ACHN (cell line): ENCODE results near the gene SMIM24.

Experiments
- DNase-seq: peaks from one replicate; pipeline ENCODE4 v3.0.0-alpha.2; 2015
- in situ Hi-C: cut with HindIII; loops from 2 replicates; pipeline ENCODE4 v1.10.0; 2017; ENCODE audit warnings: low sequenced_read_pairs, low pct_ligation_motif_present, low pct_unique_long_range_greater_than_20kb

Gene SMIM24

DNA sequence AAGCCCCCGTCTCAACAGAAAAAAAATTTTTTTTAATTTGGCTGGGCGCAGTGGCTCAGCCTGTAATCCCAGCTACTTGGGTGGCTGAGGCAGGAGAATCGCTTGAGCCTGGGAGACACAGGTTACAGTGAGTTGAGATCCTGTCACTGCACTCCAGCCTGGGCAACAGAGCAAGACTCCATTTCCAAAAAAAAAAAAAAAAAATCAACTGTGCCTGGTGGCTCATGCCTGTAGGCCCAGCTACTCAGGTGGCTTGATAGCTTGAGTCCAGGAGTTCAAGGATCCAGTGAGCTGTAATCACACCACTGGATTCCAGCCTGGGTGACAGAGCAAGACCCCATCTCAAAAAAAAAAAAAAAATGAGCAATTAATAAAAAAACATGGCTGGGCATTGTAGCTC lies 21.5 kb upstream of the SMIM24 start:
- in situ Hi-C loops, result no loop called here

GRCh38 chr19:3500429-3501101 lies 20.2 kb upstream of the SMIM24 start, which contains the start of gene DOHH:
TSS of gene DOHH (minus strand) at chr19:3500674. CDS start at chr19:3496814, 3,860 bp downstream.
- in situ Hi-C loops, result no loop called here

More for the DNA sequence above, 21.5 kb upstream of the SMIM24 start:
- DNase-seq, result no peak

GRCh38 chr19:3499738-3500428 lies 19.6 kb upstream of the SMIM24 start:
- in situ Hi-C loops, result no loop called here
- no peak for DNase-seq

More at GRCh38 chr19:3500429-3501101, 20.2 kb upstream of the SMIM24 start, which contains the start of gene DOHH:
- peak; percentile 94 for DNase-seq

GRCh38 chr19:3497757-3498520 lies 17.6 kb upstream of the SMIM24 start:
- DNase-seq, result peak; percentile 54
- in situ Hi-C loops, result no loop called here

DNA sequence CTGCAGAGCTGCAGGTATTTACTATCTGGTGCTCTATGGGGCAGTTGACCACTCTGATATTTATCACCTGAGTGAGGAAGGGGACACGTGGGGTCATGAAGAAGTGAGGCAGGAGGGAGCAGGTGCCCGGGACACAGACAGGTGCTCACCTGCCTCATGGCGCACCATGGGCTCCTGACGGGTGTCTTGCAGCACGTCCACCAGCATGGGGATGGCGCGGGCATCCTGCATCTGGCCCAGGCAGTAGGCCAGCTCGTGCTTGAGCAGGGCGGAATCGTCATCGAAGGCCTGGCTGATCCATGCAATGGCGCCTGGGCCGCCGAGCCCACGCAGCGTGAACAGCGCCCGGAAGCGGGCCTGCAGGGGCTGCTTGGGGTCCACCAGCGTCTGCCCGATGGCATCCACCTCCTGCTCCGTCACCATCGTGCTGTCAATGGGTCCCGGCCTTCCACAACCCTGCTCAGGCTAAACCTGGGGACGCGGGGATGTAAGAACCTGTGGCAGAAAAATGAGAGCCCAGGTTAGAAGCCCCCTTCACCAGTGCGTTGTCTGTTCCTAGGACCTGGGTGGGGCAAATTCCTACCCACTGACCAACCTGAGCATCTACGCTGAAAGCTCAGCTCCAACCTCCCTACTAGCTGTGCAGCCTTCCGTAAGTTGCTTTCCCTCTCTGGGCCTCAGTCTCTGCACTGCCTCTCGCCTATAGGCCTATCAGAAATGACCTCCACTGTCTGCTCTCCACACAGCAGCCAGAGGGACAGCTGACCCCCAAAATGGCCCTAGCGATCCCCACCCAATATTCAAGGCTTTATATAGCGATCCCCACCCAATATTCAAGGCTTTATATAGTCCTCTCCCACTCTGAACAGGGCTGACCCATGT lies 16.3 kb upstream of the SMIM24 start:
- no peak for DNase-seq
- in situ Hi-C loops, result no loop called here

- DNase-seq, result no peak
- in situ Hi-C loops, result no loop called here
Measured at GRCh38 chr19:3494559-3494958, 14.2 kb upstream of the SMIM24 start.

DNA sequence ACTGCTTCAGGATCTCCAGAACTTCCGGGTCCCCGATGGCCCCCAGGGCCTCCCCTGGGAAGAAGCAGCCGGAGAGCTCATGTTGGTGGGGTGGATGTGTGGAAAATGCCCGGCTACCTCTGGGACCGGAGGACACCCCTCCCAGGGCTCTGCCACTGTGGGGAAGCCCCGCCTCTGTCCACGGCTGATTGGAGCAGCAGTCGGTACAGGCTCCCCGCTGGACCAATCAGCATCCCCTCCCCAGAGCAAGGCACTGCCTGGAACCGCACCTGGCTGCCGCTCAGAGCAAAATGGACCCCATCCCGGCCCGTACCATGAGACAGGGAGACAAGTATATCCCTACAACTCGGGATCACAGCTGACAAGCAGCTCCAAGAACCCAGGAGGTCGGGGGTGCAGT lies 13.7 kb upstream of the SMIM24 start:
- in situ Hi-C loops, result no loop called here
- DNase-seq, result no peak

DNA sequence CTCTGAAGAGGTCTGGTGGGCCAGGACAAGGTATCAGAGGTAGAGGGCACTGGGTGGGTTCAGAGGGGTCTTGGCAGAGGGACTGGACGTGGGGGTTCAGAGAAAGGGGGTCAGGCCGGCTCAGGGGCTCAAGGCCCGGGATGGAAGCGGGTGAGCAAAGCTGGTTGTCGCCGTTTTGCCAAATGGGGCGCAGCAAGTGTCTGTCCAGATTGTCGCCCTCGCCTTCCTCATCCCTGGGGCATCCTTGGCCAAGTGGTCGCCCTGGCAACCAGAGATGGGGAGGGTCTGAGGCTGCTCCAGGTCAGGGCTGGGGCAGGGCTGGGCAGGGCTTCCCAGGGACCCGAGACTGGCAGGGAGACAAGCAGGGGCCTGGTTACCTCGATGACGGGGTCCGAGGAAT lies 13.3 kb upstream of the SMIM24 start:
- no peak for DNase-seq
- in situ Hi-C loops, result no loop called here

DNA sequence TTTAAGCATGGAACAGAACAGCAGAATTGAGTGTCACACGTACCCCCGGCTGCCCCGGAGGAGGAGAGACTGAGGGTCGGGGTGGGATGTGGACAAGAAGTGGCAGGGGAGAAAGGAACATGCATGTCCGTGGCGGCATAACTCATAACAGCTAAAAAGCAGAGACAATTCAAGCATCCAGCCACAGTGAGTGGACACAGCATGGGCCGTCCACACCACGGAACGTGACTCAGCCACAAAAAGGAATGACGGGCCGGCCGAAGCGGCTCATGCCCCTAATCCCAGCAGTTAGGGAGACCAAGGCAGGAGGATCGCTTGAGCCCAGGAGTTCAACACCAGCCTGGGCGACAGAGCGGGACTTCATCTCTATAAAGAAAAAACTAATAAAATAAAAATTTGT lies 12.6 kb upstream of the SMIM24 start:
- in situ Hi-C loops, result no loop called here
- DNase-seq, result no peak

DNA sequence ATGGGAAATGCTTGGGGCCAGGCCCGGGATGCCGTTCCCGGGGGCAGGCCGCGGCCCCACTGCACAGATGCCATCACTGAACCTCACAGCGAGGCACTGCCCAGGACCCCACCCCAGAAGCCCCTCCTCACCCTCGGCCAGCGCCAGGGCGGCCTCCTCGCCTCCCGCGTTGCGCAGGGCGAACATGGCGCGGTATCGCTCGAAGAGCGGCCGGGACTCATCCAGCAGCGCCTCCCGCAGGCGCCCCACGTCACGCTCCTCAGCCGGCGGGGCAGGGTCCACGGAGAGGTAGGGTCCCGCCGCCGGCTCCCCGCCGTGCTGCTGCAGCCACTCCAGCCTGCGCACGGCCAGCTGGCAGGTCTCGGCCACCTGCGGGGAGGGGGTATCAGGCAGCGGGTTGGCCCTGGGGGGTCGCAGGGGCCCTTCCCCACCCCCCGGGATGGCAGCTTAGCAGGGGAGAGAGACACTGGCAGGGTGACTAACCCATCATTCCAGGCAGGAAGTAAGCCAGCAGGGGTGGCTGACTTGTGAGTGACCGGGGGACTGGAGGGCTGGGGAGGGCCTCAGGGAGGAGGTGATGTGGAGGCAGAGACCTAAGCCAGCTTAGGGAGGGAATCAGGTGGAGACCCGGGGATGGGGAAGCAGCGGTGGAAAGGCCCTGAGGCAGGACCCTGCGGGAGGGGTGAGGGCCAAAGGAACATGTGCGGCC lies 12.0 kb upstream of the SMIM24 start:
- DNase-seq, result no peak
- in situ Hi-C loops, result no loop called here

- no peak for DNase-seq
- in situ Hi-C loops, result no loop called here
Measured at GRCh38 chr19:3491396-3492119, 11.2 kb upstream of the SMIM24 start.

DNA sequence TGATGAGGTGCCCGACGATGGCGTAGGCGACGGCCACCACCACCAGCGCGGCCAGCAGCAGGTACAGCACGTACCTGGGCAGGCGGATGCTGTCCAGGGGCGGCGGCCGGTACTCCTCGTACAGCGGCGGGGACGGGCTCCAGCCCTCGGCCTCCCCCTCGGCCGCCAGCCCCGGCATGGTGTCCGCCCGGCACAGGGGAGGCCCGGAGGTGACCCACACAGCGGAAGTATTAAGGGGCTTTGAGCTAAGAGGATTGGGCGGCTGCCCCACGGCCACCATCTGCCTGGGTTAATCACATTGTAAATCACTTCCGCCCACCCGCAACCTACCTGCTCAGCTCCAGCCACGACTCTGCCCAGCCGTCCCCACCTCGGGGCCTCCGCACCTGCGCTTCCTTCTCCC lies 2.9 kb upstream of the SMIM24 start, which contains the start of gene SMIM44:
Gene SMIM44, minus strand, starts transcription at position 216 of the 403 bp plus-strand sequence. Its CDS starts 38 bp downstream, at position 178.
- DNase-seq, result no peak
- in situ Hi-C loops, result no loop called here

DNA sequence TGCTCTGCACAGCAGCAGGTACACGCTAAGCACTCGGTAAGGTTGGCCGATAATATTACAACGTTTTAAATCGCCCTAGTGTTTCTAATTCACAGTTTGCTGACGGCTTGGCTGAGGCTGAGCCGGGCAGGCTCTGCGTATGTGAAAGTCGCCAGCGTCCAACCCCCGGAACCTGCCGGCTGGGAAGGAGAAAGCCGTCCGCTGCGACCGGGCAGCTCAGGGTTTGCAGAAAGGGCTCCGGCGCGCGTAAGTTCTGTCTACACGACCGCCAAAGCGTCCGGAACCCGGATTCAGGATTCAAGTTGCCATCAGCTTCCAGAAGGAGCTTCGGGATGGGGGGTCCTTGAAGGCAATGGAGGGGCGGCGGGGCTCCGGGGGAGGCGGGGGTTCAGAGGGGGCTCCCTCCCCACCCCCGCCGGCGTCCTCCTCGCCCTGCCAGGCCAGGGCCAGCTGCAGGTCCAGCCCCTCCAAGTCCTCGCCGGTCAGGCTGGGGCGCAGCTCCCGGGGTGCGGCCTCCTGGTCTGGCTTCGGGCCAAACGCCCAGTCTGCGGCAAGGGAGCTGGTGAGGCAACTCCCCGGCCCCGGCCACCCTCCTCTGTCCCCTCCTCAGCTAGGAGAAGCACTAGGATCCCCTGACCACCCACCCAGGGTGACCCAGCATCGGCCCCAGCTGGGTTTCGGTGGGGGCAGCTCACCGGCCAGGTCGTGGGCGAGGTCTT lies 2.3 kb upstream of the SMIM24 start:
- in situ Hi-C loops, result no loop called here
- DNase-seq, result no peak

DNA sequence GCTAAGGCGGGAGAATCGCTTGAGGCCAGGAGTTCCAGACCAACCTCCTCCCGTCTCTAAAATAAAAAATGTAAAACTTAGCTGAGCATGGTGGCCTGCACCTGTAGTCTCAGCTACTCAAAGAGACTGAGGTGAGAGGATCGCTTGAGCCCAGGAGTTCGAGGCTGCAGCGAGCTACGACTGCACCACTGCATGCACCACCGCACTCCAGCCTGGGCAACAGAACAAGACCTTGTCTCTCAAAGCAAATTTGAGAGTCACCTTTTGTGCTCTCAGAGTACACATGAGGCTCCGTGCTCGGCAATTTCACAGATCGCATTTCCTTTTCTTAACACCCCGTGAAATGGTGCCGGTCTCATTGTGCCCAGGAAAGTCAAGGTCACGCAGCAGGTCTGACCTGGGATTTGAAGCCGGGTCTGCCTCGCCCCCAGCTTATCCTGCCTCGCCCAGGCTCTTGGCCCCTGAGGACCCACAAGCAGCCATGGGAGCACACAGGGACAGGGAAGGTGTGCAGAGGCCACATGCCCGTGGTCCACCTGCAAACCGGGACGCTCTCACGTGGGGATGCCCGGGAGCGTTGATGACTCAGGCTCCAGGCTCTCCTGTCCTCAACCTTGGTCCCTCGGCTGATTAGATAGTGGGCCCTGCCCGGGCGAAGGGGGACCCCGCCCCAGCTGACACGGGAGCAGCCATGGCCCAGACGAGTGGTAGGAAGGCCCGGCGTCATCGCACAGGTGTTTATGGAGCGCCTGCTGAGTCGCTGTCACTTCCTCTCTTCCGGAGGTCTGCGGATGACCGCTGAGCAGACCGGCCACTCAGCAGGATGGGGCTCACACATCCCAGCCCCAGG lies 1.1 kb upstream of the SMIM24 start:
- in situ Hi-C loops, result no loop called here
- DNase-seq, result no peak

DNA sequence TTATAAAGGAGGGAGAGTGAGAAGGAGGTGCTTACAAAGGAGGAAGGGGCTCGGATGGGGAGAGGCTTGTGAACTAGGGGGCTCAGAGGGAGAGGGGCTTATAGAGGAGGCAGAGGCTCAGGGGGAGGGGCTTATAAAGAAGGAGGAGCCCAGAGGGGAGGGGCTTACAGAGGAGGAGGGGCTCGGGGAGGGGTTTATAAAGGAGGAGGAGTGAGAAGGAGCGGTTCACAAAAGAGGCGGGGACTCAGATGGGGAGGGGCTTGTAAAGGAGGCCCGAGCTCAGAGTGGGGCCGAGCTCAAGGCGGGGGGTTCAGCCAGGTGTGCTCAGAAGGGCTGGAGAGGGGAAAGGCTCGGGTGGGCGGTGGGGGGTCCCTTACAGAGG lies 500 bp downstream of the SMIM24 start:
- in situ Hi-C loops, result no loop called here
- DNase-seq, result peak; percentile 7
